KG1 (cell line): Measurements from ENCODE around the gene KCNMB4.

Experiments used
- DNase-seq: peaks from one replicate; lab custom pipeline; 2025; lab: John Stamatoyannopoulos, UW

Gene KCNMB4

DNA sequence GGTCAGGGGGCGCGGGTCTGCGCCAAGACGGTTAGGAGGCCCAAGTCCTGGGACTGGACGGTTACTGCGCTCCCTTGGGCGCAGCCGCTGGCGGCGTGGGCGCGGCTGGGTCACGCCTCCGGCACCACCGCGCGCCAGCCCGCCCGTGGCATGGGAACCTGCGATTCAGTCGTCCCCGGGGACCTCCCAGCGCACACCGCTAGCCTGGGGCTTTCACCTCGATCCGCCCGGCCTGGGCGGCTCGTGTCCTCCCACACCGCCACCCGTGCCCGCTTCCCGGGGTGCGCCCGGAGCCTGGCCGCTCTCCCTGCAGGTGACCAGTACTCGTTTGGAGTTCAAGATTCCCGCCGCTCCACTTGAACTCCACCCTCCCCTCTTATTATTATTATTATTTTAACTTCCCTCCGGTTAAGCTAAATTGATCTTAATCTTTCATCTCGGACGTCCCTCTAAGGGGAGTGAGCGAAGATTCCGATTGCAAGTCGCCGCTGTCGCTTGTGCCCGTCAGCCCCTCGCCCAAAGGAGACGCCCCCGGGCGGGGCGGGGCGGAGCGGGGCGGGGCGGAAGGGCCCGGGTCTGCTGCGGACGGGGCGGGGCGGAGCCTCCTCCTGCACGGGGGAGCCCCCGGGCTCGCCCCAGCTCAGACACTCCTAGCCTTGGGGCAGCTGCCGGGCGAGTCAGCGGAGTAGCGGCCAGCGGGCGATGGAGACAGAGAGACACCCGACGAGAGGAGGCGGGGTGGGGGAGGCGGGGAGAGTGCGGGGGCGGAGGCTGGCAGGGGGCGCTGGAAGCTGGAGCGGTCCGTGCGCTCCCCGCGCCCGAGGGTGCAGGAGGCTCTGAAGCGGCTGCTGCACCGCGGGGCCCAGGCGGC is at the start of gene KCNMB4:
KCNMB4 (plus strand) TSS at position 643 of the 871 bp plus-strand sequence. CDS start 445 bp downstream, outside the sequence.
- DNase-seq = peak; percentile 59

- DNase-seq = no peak
Observed at GRCh38 chr12:70317781-70318180, 48.3 kb upstream of the KCNMB4 start.

GRCh38 chr12:70319605-70320004 is 46.5 kb upstream of the KCNMB4 start:
- DNase-seq = no peak

- no peak for DNase-seq
Observed at GRCh38 chr12:70321191-70321590, 44.9 kb upstream of the KCNMB4 start.

- no peak for DNase-seq
Observed at GRCh38 chr12:70327541-70327940, 38.5 kb upstream of the KCNMB4 start.

DNA sequence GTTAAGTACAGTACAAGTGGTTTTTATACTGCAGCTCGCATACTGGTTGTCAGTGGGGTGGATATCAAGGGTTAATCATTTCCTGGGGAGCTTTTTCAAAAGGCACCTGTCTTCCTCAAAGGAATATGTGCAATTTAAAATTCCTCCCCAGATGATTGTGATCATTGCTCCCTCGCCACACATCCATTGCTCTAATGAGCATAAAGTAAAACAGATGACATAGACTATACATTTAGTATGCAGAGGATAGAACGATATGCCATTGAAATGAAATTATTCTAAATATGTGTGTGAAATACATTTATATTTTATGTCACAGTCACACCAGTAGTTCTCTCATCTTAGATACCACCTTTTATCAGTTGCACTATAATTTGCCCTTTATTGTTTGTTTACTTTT is 36.4 kb upstream of the KCNMB4 start:
- no peak for DNase-seq

DNA sequence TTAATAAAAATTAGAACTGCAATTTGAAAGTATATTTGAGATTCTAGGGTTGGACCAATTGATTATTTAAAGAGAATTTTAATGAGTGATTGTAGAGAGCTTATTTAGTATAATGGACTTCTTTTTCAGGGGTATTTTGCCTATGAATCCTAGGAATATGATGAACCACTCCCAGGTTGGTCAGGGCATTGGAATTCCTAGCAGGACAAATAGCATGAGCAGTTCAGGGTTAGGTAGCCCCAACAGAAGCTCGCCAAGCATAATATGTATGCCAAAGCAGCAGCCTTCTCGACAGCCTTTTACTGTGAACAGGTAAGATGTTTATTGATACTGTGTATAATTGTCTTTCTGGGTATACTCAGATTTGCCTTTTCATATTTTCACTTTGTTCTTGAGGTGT is 35.9 kb upstream of the KCNMB4 start:
- no peak for DNase-seq

DNA sequence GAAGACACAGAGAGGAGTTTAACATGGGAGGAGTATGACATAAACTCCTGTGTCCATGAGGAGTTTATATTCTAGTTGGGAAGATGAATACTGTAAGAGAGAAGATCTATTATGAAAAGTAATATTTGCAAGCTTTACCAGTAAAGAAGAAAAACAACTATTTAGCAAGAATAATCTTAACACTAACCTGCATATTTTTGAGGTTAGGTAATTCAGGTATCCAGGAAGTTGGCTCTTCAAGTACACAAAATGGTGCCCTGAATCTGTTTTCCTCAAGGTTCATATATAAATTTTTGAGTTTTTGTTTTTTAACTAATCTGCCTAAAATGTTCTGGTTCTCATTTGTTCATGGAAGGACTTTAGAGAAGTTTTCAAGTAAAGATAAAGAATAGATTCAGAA is 33.9 kb upstream of the KCNMB4 start:
- no peak for DNase-seq

GRCh38 chr12:70334742-70335141 is 31.3 kb upstream of the KCNMB4 start:
- no peak for DNase-seq

- DNase-seq = no peak
Observed at GRCh38 chr12:70338531-70338930, 27.6 kb upstream of the KCNMB4 start.

DNA sequence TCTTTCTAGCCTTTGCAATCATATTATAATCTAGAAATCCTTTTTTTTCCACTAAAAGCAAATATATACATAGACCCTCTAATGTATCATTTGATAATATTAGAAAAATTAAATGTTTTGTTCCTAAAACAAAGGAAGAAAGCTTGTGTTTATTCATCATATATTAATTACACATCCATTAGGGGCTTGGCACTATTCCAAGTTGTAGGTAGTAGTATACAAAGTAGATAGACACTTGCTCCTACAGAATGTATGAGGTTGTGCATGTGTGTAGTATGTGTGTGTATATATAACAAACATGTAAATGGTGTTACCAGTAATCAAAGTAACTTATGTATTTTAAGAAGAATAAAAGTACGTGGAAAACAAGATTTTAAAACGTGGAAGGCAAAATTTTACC is 15.0 kb upstream of the KCNMB4 start:
- DNase-seq = no peak

GRCh38 chr12:70353780-70354660 is 12.1 kb upstream of the KCNMB4 start:
- DNase-seq = no peak

- no peak for DNase-seq
Observed at GRCh38 chr12:70354787-70355186, 11.3 kb upstream of the KCNMB4 start.

DNA sequence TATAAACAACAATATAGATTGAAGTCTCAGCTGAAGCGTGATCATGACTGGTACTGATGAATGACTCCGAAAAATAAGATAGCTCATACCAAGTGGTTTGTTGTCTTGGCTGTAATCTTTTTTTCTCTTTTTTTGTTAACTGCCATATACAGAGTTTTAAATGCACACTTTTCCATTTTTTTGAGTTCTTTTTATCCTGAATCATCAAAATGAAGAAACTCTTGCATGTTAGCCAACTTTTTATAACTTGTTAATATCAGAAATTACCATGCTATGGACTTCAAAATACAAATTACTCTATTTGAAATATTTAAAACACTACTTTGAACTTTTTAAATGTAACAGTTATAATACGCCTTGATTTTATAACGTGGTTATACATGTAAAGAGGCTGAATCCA is 10.1 kb upstream of the KCNMB4 start:
- no peak for DNase-seq

GRCh38 chr12:70359458-70360197 is 6.5 kb upstream of the KCNMB4 start:
- DNase-seq = no peak

DNA sequence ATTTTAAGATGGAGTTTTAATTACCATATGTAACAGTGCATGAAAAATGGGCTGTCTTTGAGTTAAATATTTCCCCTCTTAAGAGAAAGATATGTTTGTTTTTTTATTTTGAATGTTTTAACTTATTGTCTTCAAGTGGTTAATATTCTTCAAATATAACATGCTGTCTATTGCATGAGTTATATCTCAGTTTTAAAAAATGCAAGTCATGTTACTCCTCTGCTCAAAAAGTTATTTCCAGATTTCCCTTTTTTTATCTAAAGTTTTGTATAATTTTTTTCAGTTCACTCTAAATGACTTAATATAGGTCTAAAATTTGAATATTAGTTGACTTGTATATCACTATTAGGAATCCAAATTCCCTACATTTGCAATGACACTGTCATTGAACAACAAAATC is 5.9 kb upstream of the KCNMB4 start:
- DNase-seq = no peak

- no peak for DNase-seq
Observed at GRCh38 chr12:70364695-70365397, 1.2 kb upstream of the KCNMB4 start.

GRCh38 chr12:70365398-70365647 is 767 bp upstream of the KCNMB4 start:
- no peak for DNase-seq

GRCh38 chr12:70366581-70367257 is 629 bp downstream of the KCNMB4 start:
- DNase-seq = peak; percentile 56

GRCh38 chr12:70367258-70368141 is 1.4 kb downstream of the KCNMB4 start:
- DNase-seq = no peak
